ENCODE measurements around the gene SPAG17. TPM values are rescaled to one million over a fixed set of nuclear protein-coding genes. Genes with fewer than 3 reads are reported as not detected.

Gene SPAG17
- polyA plus RNA-seq, 1 donor from 2014 or later, result 0.25 TPM

DNA sequence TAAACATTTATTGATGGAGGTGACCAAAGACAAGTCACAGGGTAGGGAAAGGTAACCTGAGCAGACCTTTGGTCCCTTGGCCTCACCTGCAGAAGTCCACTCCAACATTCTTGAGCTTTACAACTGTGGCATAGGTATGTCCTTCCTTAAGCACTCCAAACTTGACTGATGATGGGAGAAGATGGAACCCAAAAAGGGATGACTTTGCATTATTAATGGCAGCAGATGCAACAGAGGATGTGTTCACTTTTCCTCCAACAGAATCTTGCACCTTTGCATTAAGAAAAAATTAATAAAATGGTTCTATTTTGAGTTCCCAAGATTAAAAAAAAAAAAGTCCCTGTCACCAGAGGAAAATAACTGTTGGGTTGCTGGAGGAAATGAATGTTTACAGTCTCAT lies 213.3 kb downstream of the SPAG17 start:
- H3K9me3 ChIP-seq (ENCODE audit: low read length), result no peaks in the 10 kb centered on the region
- no peak overlapping the region for H3K27ac ChIP-seq (ENCODE audit: low read length)
- no peak overlapping the region for H3K4me2 ChIP-seq (ENCODE audit: low read length)
- H2AFZ ChIP-seq (ENCODE audit: low read depth, low read length), result no peak overlapping the region
- no peaks in the 10 kb centered on the region for H3F3A ChIP-seq (ENCODE audit: insufficient read depth, low read length, poor library complexity, severe bottlenecking)
- no peaks in the 10 kb centered on the region for H3K27me3 ChIP-seq (ENCODE audit: insufficient read depth, low read depth, low read length)
- no peaks in the 10 kb centered on the region for H3K9me2 ChIP-seq (ENCODE audit: insufficient read depth, low read length)
- no peaks in the 10 kb centered on the region for H4K20me1 ChIP-seq (ENCODE audit: insufficient read depth)
- no peaks in the 10 kb centered on the region for H3K36me3 ChIP-seq (ENCODE audit: insufficient read depth, low read length)
- no peak overlapping the region for H3K9ac ChIP-seq (ENCODE audit: low read length)
- H3K79me2 ChIP-seq (replicated peaks; ENCODE audit: insufficient read depth, low read length), result no peaks in the 10 kb centered on the region
- H3K4me3 ChIP-seq (ENCODE audit: low read length), result no peak overlapping the region
- TF ChIP-seq RAD21 (conservative IDR thresholded peaks at IDR 0.05), result no peak
- TF ChIP-seq MXI1 (conservative IDR thresholded peaks at IDR 0.05; ENCODE audit: poor library complexity, severe bottlenecking), result no peak
- no peak for TF ChIP-seq SMC3 (conservative IDR thresholded peaks at IDR 0.05; ENCODE audit: poor library complexity)
- TF ChIP-seq EZH2 (IDR thresholded peaks at IDR 0.05; ENCODE audit: borderline replicate concordance, insufficient read depth, low read length, poor library complexity, severe bottlenecking), result no peak
- TF ChIP-seq TAF1 (IDR thresholded peaks at IDR 0.05; ENCODE audit: low read depth), result no peak
- TF ChIP-seq POLR2AphosphoS5 (IDR thresholded peaks at IDR 0.05), result no peak
- TF ChIP-seq, protein P1, sequence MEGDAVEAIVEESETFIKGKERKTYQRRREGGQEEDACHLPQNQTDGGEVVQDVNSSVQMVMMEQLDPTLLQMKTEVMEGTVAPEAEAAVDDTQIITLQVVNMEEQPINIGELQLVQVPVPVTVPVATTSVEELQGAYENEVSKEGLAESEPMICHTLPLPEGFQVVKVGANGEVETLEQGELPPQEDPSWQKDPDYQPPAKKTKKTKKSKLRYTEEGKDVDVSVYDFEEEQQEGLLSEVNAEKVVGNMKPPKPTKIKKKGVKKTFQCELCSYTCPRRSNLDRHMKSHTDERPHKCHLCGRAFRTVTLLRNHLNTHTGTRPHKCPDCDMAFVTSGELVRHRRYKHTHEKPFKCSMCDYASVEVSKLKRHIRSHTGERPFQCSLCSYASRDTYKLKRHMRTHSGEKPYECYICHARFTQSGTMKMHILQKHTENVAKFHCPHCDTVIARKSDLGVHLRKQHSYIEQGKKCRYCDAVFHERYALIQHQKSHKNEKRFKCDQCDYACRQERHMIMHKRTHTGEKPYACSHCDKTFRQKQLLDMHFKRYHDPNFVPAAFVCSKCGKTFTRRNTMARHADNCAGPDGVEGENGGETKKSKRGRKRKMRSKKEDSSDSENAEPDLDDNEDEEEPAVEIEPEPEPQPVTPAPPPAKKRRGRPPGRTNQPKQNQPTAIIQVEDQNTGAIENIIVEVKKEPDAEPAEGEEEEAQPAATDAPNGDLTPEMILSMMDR (IDR thresholded peaks at IDR 0.05; ENCODE audit: poor library complexity, severe bottlenecking), result no peak
- TF ChIP-seq, protein P2, sequence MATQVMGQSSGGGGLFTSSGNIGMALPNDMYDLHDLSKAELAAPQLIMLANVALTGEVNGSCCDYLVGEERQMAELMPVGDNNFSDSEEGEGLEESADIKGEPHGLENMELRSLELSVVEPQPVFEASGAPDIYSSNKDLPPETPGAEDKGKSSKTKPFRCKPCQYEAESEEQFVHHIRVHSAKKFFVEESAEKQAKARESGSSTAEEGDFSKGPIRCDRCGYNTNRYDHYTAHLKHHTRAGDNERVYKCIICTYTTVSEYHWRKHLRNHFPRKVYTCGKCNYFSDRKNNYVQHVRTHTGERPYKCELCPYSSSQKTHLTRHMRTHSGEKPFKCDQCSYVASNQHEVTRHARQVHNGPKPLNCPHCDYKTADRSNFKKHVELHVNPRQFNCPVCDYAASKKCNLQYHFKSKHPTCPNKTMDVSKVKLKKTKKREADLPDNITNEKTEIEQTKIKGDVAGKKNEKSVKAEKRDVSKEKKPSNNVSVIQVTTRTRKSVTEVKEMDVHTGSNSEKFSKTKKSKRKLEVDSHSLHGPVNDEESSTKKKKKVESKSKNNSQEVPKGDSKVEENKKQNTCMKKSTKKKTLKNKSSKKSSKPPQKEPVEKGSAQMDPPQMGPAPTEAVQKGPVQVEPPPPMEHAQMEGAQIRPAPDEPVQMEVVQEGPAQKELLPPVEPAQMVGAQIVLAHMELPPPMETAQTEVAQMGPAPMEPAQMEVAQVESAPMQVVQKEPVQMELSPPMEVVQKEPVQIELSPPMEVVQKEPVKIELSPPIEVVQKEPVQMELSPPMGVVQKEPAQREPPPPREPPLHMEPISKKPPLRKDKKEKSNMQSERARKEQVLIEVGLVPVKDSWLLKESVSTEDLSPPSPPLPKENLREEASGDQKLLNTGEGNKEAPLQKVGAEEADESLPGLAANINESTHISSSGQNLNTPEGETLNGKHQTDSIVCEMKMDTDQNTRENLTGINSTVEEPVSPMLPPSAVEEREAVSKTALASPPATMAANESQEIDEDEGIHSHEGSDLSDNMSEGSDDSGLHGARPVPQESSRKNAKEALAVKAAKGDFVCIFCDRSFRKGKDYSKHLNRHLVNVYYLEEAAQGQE (IDR thresholded peaks at IDR 0.05; ENCODE audit: borderline replicate concordance), result no peak
- TF ChIP-seq EP300 (conservative IDR thresholded peaks at IDR 0.05; ENCODE audit: poor library complexity, severe bottlenecking), result no peak

DNA sequence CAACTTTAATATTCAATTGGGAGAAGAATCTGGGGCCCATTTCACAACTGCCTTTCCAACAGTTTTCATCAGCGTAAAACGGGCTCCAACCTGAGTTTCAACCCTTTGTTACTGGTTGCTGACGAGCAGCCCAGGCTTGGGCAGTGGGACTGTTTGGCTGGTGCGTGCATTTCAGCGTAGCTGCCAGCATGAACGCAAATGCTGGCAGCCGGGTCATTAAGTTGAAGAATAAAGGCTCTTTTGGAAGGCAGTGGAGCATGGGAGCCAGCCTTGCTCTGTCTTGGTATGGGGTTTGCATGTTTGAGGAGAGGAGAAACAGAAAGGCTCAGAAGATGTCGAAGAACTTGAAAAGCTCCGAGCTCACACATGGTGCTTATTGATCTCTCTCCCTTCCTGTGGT lies 214.8 kb downstream of the SPAG17 start:
- Histone ChIP-seq H2AFZ (ENCODE audit: low read depth, low read length) (no peak overlapping the region), H3K27ac (ENCODE audit: low read length) (no peak overlapping the region)

More for the DNA sequence above, 214.8 kb downstream of the SPAG17 start:
- H3K9ac ChIP-seq (ENCODE audit: low read length), result no peak overlapping the region
- no peak overlapping the region for H3K4me2 ChIP-seq (ENCODE audit: low read length)
- H3F3A ChIP-seq (ENCODE audit: insufficient read depth, low read length, poor library complexity, severe bottlenecking), result no peaks in the 10 kb centered on the region
- no peaks in the 10 kb centered on the region for H4K20me1 ChIP-seq (ENCODE audit: insufficient read depth)
- H3K27me3 ChIP-seq (ENCODE audit: insufficient read depth, low read depth, low read length), result no peaks in the 10 kb centered on the region
- no peaks in the 10 kb centered on the region for H3K36me3 ChIP-seq (ENCODE audit: insufficient read depth, low read length)
- no peaks in the 10 kb centered on the region for H3K9me3 ChIP-seq (ENCODE audit: low read length)
- no peaks in the 10 kb centered on the region for H3K79me2 ChIP-seq (replicated peaks; ENCODE audit: insufficient read depth, low read length)
- no peak for TF ChIP-seq EP300 (conservative IDR thresholded peaks at IDR 0.05; ENCODE audit: poor library complexity, severe bottlenecking)
- no peak for TF ChIP-seq MXI1 (conservative IDR thresholded peaks at IDR 0.05; ENCODE audit: poor library complexity, severe bottlenecking)
- TF ChIP-seq TAF1 (IDR thresholded peaks at IDR 0.05; ENCODE audit: low read depth), result no peak
- TF ChIP-seq RAD21 (conservative IDR thresholded peaks at IDR 0.05), result no peak
- TF ChIP-seq, protein P2 (IDR thresholded peaks at IDR 0.05; ENCODE audit: borderline replicate concordance), result no peak
- no peak for TF ChIP-seq SMC3 (conservative IDR thresholded peaks at IDR 0.05; ENCODE audit: poor library complexity)
- TF ChIP-seq, protein P1 (IDR thresholded peaks at IDR 0.05; ENCODE audit: poor library complexity, severe bottlenecking), result no peak
- no peak for TF ChIP-seq POLR2AphosphoS5 (IDR thresholded peaks at IDR 0.05)
- H3K9me2 ChIP-seq (ENCODE audit: insufficient read depth, low read length), result no peaks in the 10 kb centered on the region
- H3K4me3 ChIP-seq (ENCODE audit: low read length), result no peak overlapping the region

Measured in neural cell (in vitro differentiated cells).